ENCODE data around the gene PECR.
A peak's percentile ranks its signal among the peaks of the same experiment; 100 is the strongest.
"Not testable (repeated sequence)": the region's sequence is repeated elsewhere in the genome, so short reads cannot be mapped to it uniquely, and the experiment has no call there.

PECR gene

DNA sequence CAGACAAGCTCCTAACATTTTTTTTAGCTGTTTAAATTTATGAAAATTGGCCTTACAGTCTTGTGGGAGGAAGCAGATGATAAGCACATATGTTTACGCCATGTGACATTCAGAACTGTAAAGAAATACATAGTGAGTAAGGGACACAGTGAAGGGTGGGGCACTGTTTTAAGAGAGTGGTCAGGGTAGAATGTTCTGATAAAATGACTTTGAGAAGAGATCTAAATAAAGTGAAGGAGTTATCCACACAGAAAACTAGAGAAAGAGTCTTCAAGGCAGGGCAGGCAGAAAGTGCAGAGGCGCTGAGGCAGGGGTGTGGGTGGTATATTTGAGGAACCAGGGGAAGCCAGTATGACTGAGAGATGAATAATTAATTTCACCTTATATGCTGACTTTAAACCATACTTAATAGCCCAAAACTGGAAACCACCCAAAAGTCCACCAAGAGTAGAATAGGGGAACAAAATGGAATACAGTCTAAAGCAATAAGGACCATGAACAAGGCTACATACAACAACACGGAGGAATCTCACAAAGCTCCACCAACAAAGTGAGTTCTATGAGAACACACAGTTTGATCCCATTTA is 76.8 kb downstream of the PECR start:
- Histone ChIP-seq H3K9ac (ENCODE audit: low read length) (no peak overlapping the region), H3K27ac (ENCODE audit: low read length) (no peak overlapping the region), H3K27me3 (ENCODE audit: control insufficient read depth, insufficient read depth, low read length) (no peaks in the 10 kb centered on the region), H3K36me3 (ENCODE audit: control insufficient read depth, low read depth, low read length) (no peaks in the 10 kb centered on the region), H3K4me3 (ENCODE audit: low read length) (no peak overlapping the region), H3K9me3 (ENCODE audit: control insufficient read depth, low read depth, low read length) (no peaks in the 10 kb centered on the region), H3K4me1 (ENCODE audit: control insufficient read depth, low read depth, low read length) (peaks cover 54% of the 10 kb centered on the region)

DNA sequence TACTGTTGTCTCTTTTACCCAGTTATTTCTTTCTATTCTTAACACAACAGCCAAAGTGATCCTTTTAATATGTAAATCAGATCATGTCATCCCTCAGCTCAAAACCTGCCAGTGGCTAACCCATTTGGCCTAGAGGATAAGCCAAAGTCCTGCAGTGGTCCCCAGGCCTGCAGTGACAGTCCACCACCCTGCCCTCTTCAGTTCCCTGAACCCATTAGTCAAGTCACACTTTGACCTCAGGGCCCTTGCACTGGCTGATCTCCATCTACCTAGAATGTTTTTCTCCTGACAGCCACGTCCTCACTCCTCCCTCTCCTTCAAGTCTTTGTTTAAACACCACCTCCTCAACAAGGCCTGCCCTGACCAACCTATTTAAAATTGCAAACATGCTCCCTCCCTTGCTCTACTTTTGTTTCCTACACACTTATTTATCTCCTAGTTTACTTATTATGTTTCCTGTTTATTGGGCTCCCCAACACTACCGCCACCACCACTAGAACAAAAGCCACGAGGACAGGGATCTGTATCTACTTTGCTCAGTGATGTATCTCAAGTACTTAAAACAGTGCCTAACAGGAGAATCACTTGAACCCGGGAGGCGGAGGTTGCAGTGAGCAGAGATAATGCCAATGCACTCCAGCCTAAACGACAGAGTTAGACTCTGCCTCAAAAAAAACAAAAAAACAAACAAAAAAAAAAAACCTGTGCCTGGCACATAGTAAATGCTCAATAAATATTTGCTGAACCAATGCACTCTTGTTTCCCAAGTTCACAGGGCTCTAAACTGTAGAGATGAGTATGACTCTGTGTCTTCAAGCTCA is 77.5 kb downstream of the PECR start:
- no peaks in the 10 kb centered on the region for H3K36me3 ChIP-seq (ENCODE audit: control insufficient read depth, low read depth, low read length)
- H3K9me3 ChIP-seq (ENCODE audit: control insufficient read depth, low read depth, low read length): no peaks in the 10 kb centered on the region
- H3K4me1 ChIP-seq (ENCODE audit: control insufficient read depth, low read depth, low read length): peaks cover 54% of the 10 kb centered on the region
- no peak overlapping the region for H3K27ac ChIP-seq (ENCODE audit: low read length)
- H3K9ac ChIP-seq (ENCODE audit: low read length): no peak overlapping the region
- H3K27me3 ChIP-seq (ENCODE audit: control insufficient read depth, insufficient read depth, low read length): no peaks in the 10 kb centered on the region
- H3K4me3 ChIP-seq (ENCODE audit: low read length): no peak overlapping the region

DNA sequence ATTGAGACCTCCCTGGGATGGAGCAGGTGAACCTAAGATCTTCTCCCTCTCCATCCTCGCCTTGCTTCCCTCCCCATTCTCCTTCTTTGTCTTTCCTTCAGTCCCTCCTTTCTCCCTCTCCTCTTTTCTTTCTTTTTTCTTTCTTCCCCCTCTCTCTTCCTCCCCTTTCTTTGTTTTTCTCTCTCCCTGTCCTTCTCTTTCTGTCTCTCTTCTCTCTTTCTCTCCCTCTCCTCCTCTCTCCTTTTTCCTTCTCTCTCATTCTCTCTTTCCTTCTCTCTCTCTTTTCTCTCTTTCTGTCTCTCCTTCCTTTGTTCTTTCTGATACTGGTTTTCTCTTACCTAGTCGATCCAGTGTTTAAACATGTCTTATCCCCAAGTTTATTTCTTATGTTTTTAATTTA is 78.9 kb downstream of the PECR start:
- Histone ChIP-seq H3K4me3 (ENCODE audit: low read length) (no peak overlapping the region), H3K9ac (ENCODE audit: low read length) (no peak overlapping the region), H3K27ac (ENCODE audit: low read length) (no peak overlapping the region), H3K4me1 (ENCODE audit: control insufficient read depth, low read depth, low read length) (peaks cover 54% of the 10 kb centered on the region), H3K9me3 (ENCODE audit: control insufficient read depth, low read depth, low read length) (no peaks in the 10 kb centered on the region), H3K27me3 (ENCODE audit: control insufficient read depth, insufficient read depth, low read length) (no peaks in the 10 kb centered on the region), H3K36me3 (ENCODE audit: control insufficient read depth, low read depth, low read length) (no peaks in the 10 kb centered on the region)

DNA sequence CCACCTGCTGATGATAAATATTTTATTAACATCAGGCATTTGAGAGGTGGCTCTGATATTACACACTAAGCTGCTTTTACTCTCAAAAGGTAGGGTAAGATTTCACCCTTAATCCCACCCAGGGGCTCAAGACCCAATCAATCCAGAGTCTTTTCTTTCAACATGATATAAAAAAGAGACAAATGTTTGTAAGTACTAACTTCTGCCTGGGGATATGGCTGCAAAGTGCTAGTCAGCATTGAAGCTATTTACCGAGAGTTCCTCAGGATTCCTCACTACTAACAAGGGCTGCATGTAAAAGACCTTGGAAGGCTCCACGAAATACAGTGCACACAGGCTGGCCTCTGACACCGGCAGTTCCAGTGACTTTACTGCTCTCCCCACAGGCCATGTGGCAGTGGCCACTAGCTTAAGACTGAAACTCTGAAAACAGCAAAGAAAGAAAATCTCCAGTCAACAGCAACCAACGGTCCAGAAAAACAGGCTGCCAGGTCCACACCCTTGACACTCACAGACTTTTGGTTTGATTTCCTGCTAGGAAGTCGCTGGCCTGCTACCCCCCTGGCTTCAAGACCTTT is 79.4 kb downstream of the PECR start:
- no peak overlapping the region for H3K27ac ChIP-seq (ENCODE audit: low read length)
- H3K4me1 ChIP-seq (ENCODE audit: control insufficient read depth, low read depth, low read length): peaks cover 54% of the 10 kb centered on the region
- peaks cover 5% of the 10 kb centered on the region for H3K36me3 ChIP-seq (ENCODE audit: control insufficient read depth, low read depth, low read length)
- peak overlapping the region; percentile 3 for H3K9ac ChIP-seq (ENCODE audit: low read length)
- no peak overlapping the region for H3K4me3 ChIP-seq (ENCODE audit: low read length)
- no peaks in the 10 kb centered on the region for H3K9me3 ChIP-seq (ENCODE audit: control insufficient read depth, low read depth, low read length)
- no peaks in the 10 kb centered on the region for H3K27me3 ChIP-seq (ENCODE audit: control insufficient read depth, insufficient read depth, low read length)

DNA sequence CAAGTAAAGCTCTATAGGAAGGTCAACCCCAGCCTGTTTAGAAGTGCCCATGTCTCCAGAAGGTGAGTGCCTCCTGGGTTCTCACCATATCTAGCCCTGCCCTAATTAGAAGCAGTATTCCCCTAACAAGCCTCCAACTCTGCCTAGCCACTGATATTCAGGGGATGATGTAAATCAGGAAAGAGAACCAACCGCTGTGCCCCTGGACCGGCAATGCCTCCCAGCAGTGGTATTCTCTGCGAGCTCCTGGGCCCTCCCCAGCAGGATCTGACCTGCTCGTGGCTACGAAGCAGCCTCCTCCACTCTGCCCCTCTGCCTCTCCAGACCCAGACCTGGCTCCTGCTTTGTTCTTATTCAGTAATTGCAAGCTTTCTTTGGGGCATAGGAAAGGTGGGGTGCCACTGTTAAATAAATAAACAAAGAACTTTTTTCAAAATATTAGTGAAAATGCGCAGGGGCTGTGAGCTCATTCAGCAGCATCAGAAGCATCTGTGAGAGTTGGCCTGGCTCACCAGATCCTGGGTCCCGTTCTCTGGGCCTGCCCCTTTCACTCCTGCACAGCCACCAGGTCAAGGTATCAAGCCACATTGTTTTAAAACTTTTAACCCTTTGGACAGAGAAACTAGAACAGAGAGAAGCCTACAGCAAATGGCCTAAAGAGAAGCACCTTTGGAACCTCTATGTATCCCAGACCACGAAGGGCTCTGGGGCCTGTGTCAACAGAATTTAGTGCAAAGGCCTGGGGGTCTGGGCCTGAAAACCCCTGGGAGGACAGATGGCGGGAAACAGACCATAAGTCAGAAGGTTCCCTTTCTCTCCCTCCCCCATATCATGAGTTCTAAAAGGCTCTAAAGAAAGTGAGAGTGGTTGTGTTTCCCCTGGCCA is 80.2 kb downstream of the PECR start:
- Histone ChIP-seq H3K36me3 (ENCODE audit: control insufficient read depth, low read depth, low read length) (peaks cover 5% of the 10 kb centered on the region), H3K9ac (ENCODE audit: low read length) (peak overlapping the region; percentile 3), H3K4me1 (ENCODE audit: control insufficient read depth, low read depth, low read length) (peaks cover 47% of the 10 kb centered on the region), H3K27me3 (ENCODE audit: control insufficient read depth, insufficient read depth, low read length) (no peaks in the 10 kb centered on the region), H3K27ac (ENCODE audit: low read length) (no peak overlapping the region), H3K9me3 (ENCODE audit: control insufficient read depth, low read depth, low read length) (no peaks in the 10 kb centered on the region), H3K4me3 (ENCODE audit: low read length) (no peak overlapping the region)

DNA sequence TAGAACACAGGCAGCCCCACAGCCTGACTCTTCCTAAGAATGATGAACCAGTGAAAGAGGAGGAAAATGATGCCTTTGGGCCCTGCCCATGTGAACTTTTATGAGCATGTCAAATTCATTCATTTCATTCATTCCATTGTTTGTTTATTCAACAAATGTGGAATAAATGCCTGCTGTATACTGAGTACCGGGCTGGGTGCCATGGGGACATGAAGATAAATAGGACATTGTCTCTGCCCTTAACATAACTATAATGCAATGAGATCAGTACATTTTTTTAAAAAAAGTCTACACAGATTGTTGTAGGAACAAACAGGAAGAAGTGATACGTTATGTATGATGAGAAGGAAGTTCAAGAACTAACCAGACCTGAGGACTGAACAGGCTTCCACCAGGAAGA is 83.0 kb downstream of the PECR start:
- Histone ChIP-seq H3K4me1 (ENCODE audit: control insufficient read depth, low read depth, low read length) (peaks cover 36% of the 10 kb centered on the region), H3K4me3 (ENCODE audit: low read length) (no peak overlapping the region), H3K27ac (ENCODE audit: low read length) (no peak overlapping the region), H3K36me3 (ENCODE audit: control insufficient read depth, low read depth, low read length) (peaks cover 14% of the 10 kb centered on the region), H3K9ac (ENCODE audit: low read length) (no peak overlapping the region), H3K27me3 (ENCODE audit: control insufficient read depth, insufficient read depth, low read length) (no peaks in the 10 kb centered on the region), H3K9me3 (ENCODE audit: control insufficient read depth, low read depth, low read length) (no peaks in the 10 kb centered on the region)

DNA sequence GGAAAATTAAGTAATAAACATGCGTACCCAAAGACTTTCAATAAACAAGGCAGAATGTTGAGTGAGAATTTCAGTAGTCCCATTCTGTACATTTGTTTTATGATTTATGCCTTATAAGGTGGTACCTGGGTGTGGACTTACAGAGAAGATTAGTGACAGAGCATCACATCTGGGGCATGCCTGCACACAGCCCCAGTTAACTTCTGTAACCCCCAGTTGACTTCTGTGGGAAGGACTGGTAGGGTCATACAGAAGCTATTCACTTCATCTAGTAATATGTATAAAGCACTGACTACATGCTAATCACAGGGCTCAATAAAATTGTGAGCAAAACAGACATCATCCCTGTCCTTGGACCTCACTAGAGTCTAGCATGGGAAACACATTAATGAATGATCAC is 84.4 kb downstream of the PECR start:
- no peak overlapping the region for H3K27ac ChIP-seq (ENCODE audit: low read length)
- no peaks in the 10 kb centered on the region for H3K9me3 ChIP-seq (ENCODE audit: control insufficient read depth, low read depth, low read length)
- H3K9ac ChIP-seq (ENCODE audit: low read length): no peak overlapping the region
- no peak overlapping the region for H3K4me3 ChIP-seq (ENCODE audit: low read length)
- H3K27me3 ChIP-seq (ENCODE audit: control insufficient read depth, insufficient read depth, low read length): no peaks in the 10 kb centered on the region
- H3K36me3 ChIP-seq (ENCODE audit: control insufficient read depth, low read depth, low read length): peaks cover 14% of the 10 kb centered on the region
- H3K4me1 ChIP-seq (ENCODE audit: control insufficient read depth, low read depth, low read length): peaks cover 25% of the 10 kb centered on the region

DNA sequence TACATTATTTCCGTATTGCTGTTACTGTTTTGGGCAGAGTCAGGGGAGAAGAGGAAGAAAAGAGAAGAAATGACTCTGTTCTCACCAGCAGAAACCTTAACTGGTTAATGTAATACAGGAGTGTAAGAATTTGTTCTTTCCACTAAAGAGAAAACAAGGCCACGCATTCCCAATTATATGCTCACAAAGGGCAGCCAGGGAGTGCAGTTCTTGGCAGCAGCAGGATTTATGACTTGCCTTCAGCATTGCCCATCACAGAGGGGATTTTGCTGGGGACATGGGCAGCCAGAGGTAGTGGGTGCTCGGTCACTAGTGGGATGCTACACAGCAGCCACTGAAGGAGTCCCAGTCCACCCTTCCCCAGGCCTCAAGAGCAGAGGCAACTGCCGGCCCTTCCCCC is 86.7 kb downstream of the PECR start:
- Histone ChIP-seq H3K9me3 (ENCODE audit: control insufficient read depth, low read depth, low read length) (no peaks in the 10 kb centered on the region), H3K27ac (ENCODE audit: low read length) (no peak overlapping the region), H3K9ac (ENCODE audit: low read length) (no peak overlapping the region), H3K4me1 (ENCODE audit: control insufficient read depth, low read depth, low read length) (peaks cover 11% of the 10 kb centered on the region), H3K36me3 (ENCODE audit: control insufficient read depth, low read depth, low read length) (peaks cover 14% of the 10 kb centered on the region), H3K27me3 (ENCODE audit: control insufficient read depth, insufficient read depth, low read length) (no peaks in the 10 kb centered on the region), H3K4me3 (ENCODE audit: low read length) (no peak overlapping the region)

DNA sequence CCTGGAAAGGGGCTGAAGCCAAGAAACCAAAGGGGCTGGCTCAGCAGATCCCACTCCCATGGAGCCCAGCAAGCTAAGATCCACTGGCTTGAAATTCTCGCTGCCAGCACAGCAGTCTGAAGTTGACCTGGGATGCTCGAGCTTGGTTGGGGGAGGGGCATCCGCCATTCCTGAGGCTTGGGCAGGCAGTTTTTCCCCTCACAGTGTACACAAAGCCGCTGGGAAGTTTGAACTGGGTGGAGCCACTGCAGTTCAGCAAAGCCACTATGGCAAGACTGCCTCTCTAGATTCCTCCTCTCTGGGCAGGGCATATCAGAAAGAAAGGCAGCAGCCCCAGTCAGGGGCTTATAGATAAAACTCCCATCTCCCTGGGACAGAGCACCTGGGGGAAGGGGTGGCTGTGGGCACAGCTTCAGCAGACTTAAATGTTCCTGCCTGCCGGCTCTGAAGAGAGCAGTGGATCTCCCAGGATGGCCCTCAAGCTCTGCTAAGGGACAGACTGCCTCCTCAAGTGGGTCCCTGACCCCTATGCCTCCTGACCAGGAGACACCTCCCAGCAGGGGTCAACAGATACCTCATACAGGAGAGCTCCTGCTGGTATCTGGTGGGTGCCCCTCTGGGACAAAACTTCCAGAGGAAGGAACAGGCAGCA is 92.9 kb downstream of the PECR start:
- not testable (repeated sequence) for H3K9ac ChIP-seq (ENCODE audit: low read length); H3K9me3 ChIP-seq (ENCODE audit: control insufficient read depth, low read depth, low read length); H3K27me3 ChIP-seq (ENCODE audit: control insufficient read depth, insufficient read depth, low read length); H3K4me1 ChIP-seq (ENCODE audit: control insufficient read depth, low read depth, low read length); H3K36me3 ChIP-seq (ENCODE audit: control insufficient read depth, low read depth, low read length); H3K4me3 ChIP-seq (ENCODE audit: low read length); H3K27ac ChIP-seq (ENCODE audit: low read length)
